Nucleus accumbens (tissue), 56 donors: Measurements from ENCODE around the gene NAB2.
"Not testable (repeated sequence)": the region's sequence is repeated elsewhere in the genome, so short reads cannot be mapped to it uniquely, and the experiment has no call there.

Source experiments
- DNase-seq, 56 donors: peaks; one replicate each; lab custom pipeline; 2025; lab: John Stamatoyannopoulos, UW

Gene NAB2

GRCh38 chr12:57109207-57110103 is 20.5 kb downstream of the NAB2 start:
- no peak for DNase-seq

DNA sequence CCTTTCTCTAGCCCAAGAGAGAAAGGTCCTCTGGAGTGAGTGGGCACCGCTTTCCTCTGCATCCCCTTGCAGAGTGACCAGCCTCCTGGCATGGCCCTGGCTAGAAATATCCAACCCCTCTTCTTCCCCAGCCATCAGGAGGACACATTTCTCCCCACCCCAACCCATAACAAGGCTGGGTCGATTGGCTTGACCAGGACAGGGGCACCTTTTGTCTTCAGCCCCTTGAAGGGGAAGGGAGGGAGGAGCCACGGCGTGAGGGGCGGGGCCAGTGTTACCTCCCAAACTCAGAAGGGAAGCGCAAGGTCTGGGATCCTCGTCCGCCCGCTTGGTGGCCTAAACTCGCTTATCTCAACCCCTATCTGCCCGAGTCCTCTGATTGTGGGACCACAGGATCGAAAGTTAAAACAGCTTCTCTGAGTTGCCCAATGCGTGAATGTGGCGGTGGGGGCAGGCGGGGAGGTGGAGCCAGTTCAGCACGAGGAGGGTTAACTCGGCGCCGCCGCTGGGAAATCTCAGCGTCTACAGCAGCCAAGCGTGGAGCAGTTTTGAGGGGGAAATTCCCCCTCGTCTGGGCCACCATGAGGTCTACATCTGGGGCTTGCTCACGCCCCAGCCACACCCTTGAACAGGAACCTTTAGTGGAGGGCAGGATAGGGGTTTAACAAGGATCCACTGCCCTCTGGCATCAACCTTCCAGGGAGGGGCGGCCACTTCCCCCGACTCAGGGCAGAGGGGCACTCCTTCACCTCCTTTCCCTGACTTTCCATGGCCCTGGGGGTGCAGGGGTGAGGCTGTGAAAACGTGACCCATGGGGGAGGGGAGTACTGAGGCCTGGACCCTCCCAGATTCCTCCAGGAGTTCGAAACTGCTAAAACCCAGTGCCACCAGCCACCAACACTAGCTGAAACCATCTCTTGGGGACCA is 21.5 kb downstream of the NAB2 start:
- peak in 22 of 56 donors; percentile 8 to 70 (median 44) for DNase-seq

DNA sequence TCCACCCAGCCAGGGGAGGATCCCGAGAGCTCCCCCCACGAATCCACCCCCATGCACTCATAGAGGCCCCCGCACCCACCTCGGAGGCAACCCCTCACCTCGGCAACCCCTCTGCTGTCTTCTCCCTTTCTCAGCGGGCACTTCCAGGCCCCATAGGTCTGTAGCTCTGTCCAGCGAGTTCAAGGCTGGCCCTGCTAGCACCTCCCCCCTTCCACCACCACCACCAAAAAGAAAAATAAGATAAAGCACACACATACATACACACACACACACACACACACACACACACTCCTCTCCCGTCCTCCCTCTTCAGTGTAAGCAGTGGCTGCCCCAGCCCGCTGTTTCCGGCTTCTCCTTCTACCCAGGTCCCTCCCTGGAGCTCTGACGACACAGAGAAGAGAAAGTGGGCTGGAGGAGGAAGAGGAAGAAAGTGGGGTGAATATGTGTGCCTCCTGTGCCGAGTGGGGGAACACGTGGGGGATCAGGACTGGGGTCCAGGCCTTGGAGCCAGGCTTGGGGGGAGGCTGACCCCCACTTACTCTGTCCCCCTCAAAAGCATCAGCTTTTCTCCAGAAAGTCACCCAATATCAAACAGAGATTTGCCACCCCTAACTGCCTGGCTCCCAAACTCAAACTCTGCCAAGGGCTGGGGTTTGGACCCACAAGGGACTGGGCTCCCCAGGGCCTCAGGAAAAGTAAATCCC is 22.3 kb downstream of the NAB2 start, which contains the start of gene STAT6:
Gene STAT6, minus strand, starts transcription at position 332 of the 704 bp plus-strand sequence. CDS start 3,084 bp downstream, outside the sequence.
- DNase-seq = peak in 39 of 56 donors; percentile 21 to 73 (median 48)

DNA sequence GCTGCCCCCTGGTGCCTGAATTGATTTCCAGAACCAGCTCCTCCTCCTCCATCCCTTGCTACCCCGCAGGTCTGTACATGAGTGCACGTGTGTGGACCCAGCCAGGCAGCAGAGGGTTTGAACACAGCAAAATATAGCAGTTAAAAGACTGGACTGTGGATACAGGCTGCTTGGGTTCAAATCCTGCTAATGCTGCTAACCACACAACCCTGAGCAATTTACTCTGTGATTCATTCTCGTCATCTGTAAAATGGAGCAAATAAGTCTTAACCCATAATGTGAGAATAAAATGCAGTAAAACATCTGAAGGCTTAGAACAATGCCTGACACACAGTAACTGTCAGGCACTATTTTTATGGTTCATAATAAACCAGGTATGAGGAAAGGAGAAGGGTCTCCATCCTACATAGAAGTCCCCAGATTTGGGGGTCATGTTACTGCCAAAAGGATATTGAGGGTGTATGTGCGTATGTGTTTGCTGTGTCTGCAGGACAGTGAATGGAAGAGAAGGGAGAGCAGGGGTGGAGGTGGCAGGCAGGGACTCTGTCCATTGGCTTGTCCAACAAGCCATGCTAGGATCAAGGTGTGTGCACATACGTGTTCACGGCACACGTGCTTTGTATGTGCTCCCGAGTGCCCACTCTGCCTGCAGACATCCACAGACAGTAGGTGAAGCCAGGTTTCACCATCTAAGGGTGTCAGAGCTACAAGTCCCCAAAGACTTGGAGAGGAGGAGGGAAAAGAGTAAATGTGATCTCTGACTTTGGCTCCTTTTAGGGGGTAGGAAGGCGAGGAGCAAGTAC is 23.8 kb downstream of the NAB2 start:
- peak in 1 of 56 donors; percentile 75 for DNase-seq

DNA sequence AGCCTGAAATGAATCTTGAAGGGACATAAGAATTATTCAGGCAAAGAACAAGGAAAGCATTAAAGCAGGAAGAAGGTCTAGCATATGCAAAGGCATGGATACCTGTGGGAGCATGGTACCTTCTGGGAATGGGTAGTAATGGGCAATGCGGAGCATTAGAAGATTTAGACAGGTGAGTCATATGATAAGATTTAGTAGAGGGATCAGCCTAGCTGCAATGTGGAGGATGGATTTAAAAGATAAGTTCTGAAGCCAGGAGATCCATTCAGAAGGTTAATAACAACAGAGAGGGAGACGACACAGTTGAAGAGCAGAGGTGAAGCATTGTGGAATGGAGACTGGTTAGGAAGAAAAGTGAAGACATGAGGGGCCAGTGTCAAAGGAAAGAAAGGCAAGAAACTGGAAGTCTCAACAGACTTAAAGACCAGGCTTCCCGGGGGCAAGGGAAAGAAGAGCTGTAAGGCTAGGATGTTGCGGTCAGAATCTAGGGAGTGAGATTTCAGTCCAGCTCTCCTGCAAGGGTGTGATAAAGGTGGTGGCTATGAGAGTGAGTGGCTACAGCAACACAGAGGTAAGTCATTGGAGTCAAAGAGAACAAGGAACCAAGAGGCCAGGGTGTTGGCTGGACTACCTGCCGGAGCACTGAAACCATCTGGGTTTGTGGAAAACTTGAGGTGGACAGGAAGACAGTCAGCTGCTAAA is 27.8 kb downstream of the NAB2 start:
- no peak for DNase-seq

- DNase-seq = no peak
These were observed 29.9 kb downstream of the NAB2 start for GRCh38 chr12:57118711-57119271.

DNA sequence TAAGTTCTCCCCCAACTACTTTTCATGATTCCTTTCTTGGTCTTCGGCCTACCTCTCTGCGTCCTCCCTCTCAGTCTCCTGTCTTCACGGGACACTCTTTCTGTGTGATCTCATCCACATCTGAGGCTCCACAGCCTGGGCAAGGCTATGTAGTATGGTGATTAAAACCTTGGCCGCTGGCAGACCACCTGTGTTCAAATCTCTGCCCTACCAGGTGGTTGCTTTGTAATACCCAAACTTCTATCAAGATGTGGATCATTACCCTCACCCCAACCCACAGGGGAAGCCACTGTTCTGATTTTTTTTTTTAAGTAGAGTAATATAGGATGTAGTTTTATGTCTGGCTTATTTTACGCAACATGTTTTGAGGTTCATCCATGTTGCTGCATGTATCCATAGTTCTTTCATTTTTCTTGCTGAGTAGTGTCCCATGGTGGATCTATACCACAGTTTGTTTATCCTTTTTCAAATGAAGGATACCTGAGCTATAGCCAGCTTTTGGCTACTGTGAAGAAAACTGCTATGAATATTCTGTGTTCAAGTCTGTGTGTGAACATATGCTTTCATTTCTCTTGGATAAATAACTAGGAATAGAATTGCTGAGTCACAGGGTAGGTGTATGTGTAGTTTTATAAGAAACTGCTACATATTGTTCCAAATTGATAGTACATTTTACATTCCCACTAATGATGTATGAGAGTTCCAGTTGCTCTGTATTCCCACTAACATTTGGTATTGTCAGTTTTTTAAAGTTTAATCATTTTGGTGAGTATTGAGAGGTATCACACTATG is 30.6 kb downstream of the NAB2 start:
- no peak for DNase-seq

DNA sequence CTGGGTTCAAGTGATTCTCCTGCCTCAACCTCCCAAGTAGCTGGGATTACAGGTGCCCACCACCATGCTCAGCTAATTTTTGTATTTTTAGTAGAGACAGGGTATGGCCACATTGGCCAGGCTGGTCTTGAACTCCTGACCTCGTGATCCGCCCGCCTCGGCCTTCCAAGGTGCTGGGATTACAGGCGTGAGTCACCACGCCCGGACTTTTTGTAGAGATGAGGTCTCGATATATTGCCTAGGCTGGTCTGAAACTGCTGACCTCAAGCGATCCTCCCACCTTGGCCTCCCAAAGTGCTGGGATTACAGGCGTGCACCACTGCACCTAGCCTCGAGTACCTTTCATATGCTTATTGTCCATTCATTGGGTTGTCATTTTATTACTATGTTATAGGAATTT is 31.8 kb downstream of the NAB2 start:
- DNase-seq = not testable (repeated sequence)

GRCh38 chr12:57123813-57124212 is 34.9 kb downstream of the NAB2 start:
- DNase-seq = no peak

DNA sequence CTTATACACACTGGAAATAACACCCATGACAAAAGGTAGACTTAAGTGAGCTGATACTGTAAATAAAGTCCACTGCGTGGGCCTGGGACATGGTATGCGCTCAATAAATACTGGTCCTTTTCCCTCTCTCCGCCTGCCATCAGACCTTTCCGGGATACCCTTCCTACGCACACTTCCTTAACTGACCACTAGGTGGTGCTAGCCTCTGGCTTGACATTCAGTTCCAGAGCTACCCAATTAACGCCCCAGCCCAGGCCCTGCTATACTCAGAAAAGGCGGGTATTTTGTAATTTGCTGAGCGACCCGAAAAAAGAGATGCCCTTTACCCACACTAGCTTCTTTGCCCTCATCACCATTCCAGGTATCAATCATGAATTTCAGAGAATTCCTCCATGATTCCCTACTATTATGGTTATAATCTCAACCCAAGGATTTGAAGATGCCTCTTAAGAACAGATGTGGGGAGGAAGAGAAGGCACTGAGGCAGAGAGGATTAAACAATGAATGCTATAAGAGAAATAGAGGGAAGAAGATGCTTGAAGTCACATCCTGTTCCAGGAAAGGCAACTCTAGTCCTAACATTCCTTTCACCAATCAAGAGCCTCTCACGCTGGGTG is 35.5 kb downstream of the NAB2 start:
- peak in 50 of 56 donors; percentile 10 to 89 (median 52) for DNase-seq

- no peak for DNase-seq
These were observed 37.1 kb downstream of the NAB2 start for GRCh38 chr12:57126061-57126460.

- no peak for DNase-seq
These were observed 37.6 kb downstream of the NAB2 start for GRCh38 chr12:57126561-57126960.

DNA sequence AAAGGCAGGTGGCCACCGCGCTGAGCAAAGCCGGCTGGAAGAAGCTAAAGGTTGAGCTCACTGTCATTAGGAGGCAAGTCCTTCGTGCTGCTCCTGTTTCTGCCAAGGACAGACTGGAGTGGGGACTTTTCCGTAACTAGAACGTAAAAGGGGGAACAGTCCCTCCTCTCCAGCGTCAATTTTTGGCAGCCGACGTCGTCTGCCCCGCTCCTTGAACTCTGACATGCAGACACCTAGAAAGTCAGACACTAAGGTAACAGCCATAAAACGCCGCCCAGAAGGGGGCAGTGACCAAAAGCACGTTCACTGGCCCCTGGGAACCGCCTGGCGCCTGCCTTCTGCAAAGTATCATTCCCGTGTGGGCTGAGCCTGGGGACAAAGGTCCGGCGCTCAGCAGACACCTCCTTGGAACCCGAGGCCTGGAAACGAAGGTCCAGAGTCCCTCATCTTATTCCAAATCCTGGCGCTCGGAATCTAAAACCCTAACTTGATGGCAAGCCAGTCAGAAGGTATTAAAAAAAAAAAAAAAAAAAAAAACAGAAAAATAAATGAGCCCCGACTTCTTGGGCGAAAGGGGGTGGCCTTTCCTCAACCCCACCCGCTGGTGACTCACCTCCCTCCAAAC is 38.3 kb downstream of the NAB2 start:
- DNase-seq = peak in 26 of 56 donors; percentile 18 to 63 (median 35)

DNA sequence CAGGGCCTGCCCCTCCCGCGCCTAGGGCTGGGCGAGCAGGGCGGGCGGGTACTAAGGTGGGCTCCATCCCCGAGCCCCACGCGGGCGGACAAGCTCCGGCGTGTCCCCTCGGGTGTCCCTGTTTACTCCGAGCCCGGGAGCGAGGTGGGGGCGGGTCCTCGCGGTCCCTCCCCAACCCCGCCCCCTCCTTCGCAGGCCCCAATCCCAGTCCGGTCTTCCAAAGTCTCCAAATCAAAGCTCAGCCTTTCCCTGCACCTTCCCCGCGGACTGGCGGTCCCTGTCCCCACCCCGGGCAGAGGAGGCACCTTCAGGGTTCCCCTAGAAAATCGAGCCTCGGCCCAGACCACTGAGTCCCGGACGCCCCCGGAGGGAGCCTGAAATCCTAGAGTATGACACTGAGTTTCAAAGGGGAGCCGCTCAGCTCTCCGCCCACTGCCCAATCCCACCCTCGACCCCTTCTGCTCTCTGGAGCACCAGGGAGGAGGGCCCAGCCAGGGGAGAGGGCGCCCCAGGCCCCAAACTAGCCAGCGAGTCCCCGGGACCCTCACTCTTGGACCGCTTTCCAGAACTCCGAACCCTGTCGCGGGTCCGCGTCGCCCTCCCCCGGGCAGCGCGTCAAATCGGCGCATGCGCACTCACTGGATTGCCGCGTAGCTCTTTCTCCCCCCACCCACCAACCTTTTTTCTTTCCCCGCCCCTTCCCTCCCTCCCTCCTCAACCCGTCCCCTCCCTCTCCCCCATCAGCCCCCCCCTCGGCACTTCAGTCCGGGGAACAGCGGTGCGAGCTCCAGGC is 39.0 kb downstream of the NAB2 start, which contains the start of gene LRP1:
Gene LRP1, plus strand, starts transcription at position 758 of the 793 bp plus-strand sequence. CDS start 482 bp downstream, outside the sequence.
- peak in 53 of 56 donors; percentile 45 to 89 (median 79) for DNase-seq

DNA sequence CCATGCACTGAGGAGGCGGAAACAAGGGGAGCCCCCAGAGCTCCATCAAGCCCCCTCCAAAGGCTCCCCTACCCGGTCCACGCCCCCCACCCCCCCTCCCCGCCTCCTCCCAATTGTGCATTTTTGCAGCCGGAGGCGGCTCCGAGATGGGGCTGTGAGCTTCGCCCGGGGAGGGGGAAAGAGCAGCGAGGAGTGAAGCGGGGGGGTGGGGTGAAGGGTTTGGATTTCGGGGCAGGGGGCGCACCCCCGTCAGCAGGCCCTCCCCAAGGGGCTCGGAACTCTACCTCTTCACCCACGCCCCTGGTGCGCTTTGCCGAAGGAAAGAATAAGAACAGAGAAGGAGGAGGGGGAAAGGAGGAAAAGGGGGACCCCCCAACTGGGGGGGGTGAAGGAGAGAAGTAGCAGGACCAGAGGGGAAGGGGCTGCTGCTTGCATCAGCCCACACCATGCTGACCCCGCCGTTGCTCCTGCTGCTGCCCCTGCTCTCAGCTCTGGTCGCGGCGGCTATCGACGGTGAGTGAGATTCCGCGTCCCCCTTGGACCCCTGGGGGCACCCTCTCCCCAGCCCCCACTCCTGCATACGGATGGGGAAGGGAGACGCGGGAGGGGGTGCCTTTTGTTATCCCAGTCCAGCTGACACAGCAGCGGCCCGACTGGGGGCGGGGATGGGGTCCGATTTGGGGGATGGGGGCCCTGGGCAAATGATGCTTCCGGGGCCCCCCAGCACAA is 39.8 kb downstream of the NAB2 start:
- peak in 7 of 56 donors; percentile 14 to 47 (median 24) for DNase-seq
